Measurements from ENCODE around the gene ASIP. TPM values are rescaled to one million over a fixed set of nuclear protein-coding genes. Genes with fewer than 3 reads are reported as not detected.
"Not testable (repeated sequence)": the region's sequence is repeated elsewhere in the genome, so short reads cannot be mapped to it uniquely, and the experiment has no call there.

The ASIP gene
- total RNA-seq, 1 donor from 2014 or later = not detected

DNA sequence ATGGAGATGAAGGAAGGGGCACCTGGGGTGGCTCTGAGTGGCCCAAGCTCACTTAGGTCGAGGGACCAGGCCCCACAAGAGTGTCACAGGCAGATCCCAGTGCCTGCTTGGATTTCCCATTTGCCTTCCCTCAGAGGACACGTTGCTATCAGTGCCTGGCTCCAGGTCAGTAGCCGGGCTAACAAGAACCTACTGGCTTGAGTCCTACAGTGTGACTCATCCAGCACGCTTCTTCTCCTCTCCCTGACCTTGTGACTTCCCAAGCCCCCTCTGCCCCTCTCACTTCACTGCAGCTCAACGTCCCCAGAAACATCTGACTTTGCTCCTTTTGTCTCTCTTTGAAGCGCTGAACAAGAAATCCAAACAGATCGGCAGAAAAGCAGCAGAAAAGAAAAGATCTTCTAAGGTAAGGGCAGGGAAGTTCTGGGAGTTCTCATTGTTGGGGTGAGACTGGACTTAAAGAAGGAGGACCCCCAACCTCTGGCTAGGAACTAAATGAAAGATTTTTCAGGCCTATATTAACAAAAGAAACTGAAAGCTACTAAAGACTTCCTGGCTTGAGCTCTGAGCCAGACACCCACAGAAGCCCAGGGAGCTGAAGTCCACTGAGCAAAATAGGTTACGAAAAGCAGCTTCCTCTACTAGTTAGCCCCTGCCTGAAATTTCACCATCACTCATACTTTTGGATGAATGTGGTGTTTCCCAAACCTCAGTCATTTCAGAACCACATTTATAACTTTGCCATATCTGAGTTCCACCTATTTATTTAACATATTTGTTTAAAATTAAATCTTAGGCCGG is 21.5 kb downstream of the ASIP start:
- no peak overlapping the region for H3K4me3 Mint-ChIP-seq
- Histone ChIP-seq H3K4me3 (no peak overlapping the region), H2AFZ (replicated peaks) (no peak overlapping the region), H3K4me2 (no peak overlapping the region), H3K27ac (peak overlapping the region; percentile 27), H3K27me3 (no peaks in the 10 kb centered on the region), H3K36me3 (no peaks in the 10 kb centered on the region), H3K4me1 (no peaks in the 10 kb centered on the region), H4K20me1 (ENCODE audit: low read depth) (no peaks in the 10 kb centered on the region), H3K79me2 (ENCODE audit: low read depth) (no peaks in the 10 kb centered on the region), H3K9me3 (ENCODE audit: low read depth) (no peaks in the 10 kb centered on the region), H3K9ac (peak overlapping the region; percentile 7), H3F3A (ENCODE audit: low read depth) (peaks cover 4% of the 10 kb centered on the region)
- peak overlapping the region; percentile 85 for H3K27ac Mint-ChIP-seq
- no peak for DNase-seq (ENCODE audit: low spot score)
- no peaks in the 10 kb centered on the region for H3K9me3 Mint-ChIP-seq
- peaks cover 11% of the 10 kb centered on the region for H3K4me1 Mint-ChIP-seq
- TF ChIP-seq EZH2 (IDR thresholded peaks at IDR 0.05) (no peak), EZH2phosphoT487 (IDR thresholded peaks at IDR 0.05) (no peak)
- TF ChIP-seq, protein P1, sequence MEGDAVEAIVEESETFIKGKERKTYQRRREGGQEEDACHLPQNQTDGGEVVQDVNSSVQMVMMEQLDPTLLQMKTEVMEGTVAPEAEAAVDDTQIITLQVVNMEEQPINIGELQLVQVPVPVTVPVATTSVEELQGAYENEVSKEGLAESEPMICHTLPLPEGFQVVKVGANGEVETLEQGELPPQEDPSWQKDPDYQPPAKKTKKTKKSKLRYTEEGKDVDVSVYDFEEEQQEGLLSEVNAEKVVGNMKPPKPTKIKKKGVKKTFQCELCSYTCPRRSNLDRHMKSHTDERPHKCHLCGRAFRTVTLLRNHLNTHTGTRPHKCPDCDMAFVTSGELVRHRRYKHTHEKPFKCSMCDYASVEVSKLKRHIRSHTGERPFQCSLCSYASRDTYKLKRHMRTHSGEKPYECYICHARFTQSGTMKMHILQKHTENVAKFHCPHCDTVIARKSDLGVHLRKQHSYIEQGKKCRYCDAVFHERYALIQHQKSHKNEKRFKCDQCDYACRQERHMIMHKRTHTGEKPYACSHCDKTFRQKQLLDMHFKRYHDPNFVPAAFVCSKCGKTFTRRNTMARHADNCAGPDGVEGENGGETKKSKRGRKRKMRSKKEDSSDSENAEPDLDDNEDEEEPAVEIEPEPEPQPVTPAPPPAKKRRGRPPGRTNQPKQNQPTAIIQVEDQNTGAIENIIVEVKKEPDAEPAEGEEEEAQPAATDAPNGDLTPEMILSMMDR (IDR thresholded peaks at IDR 0.05) = no peak
- no peaks in the 10 kb centered on the region for H3K27me3 Mint-ChIP-seq (ENCODE audit: insufficient read depth, low read depth)
- H3K36me3 Mint-ChIP-seq = peaks cover 3% of the 10 kb centered on the region

DNA sequence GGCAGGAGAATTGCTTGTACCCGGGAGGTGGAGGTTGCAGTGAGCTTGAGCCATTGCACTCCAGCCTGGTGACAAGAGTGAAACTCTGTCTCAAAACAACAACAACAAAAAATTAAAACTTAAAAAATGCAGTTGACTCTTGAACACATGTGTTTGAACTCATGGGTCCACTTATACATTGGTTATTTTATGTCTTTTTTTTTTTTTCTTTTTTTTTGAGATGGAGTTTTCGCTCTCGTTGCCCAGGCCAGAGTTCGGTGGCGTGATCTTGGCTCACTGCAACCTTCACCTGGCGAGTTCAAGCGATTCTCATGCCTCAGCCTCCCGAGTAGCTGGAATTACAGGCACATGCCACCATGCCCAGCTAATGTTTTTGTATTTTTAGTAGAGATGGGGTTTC is 22.2 kb downstream of the ASIP start:
- not testable (repeated sequence) for H3K4me3 Mint-ChIP-seq, H3K36me3 Mint-ChIP-seq

DNA sequence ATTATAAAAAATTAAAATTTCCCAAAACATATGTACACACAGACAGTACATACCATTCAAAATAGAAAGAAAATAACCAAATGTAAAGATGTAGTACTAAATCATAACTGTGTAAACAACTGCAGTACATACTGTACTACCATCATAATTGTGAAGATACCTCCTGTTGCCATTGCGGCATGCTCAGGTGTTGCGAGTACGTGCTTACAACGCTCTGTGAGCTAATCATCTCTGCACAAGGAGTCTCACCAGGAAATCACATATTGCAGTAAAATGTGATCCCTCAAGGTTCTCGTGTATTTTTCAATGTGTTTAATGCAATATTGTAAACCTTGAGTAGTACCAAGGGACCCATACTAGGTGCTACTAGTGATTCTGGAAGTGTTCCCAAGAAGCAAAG is 22.9 kb downstream of the ASIP start:
- TF ChIP-seq EZH2 (IDR thresholded peaks at IDR 0.05) = no peak
- TF ChIP-seq EZH2phosphoT487 (IDR thresholded peaks at IDR 0.05) = no peak
- TF ChIP-seq, protein P1 (IDR thresholded peaks at IDR 0.05) = no peak
- Histone ChIP-seq H3K4me1 (no peaks in the 10 kb centered on the region), H3K27ac (no peak overlapping the region), H3K79me2 (ENCODE audit: low read depth) (no peaks in the 10 kb centered on the region), H3K4me3 (no peak overlapping the region), H3K9me3 (ENCODE audit: low read depth) (no peaks in the 10 kb centered on the region), H4K20me1 (ENCODE audit: low read depth) (no peaks in the 10 kb centered on the region), H3K4me2 (no peak overlapping the region), H3F3A (ENCODE audit: low read depth) (peaks cover 7% of the 10 kb centered on the region), H2AFZ (replicated peaks) (no peak overlapping the region), H3K9ac (no peak overlapping the region), H3K36me3 (no peaks in the 10 kb centered on the region), H3K27me3 (peaks cover 8% of the 10 kb centered on the region)
- H3K27ac Mint-ChIP-seq = no peak overlapping the region
- H3K4me1 Mint-ChIP-seq = peaks cover 11% of the 10 kb centered on the region
- H3K4me3 Mint-ChIP-seq = no peak overlapping the region
- H3K9me3 Mint-ChIP-seq = no peaks in the 10 kb centered on the region
- peaks cover 2% of the 10 kb centered on the region for H3K27me3 Mint-ChIP-seq (ENCODE audit: insufficient read depth, low read depth)
- H3K36me3 Mint-ChIP-seq = peaks cover 4% of the 10 kb centered on the region
- DNase-seq (ENCODE audit: low spot score) = no peak

More for the DNA sequence above, 22.2 kb downstream of the ASIP start:
- H3K4me1 ChIP-seq; H3K27me3 Mint-ChIP-seq (ENCODE audit: insufficient read depth, low read depth); H4K20me1 ChIP-seq (ENCODE audit: low read depth); H3K79me2 ChIP-seq (ENCODE audit: low read depth); H3K9me3 Mint-ChIP-seq; H3K9me3 ChIP-seq (ENCODE audit: low read depth); H3K4me2 ChIP-seq; H3K27ac Mint-ChIP-seq; H3F3A ChIP-seq (ENCODE audit: low read depth); H3K27me3 ChIP-seq; DNase-seq (ENCODE audit: low spot score); H3K4me3 ChIP-seq; H3K27ac ChIP-seq; H3K36me3 ChIP-seq; H2AFZ ChIP-seq (replicated peaks); H3K9ac ChIP-seq: not testable (repeated sequence)
- H3K4me1 Mint-ChIP-seq = peaks cover 11% of the 10 kb centered on the region

DNA sequence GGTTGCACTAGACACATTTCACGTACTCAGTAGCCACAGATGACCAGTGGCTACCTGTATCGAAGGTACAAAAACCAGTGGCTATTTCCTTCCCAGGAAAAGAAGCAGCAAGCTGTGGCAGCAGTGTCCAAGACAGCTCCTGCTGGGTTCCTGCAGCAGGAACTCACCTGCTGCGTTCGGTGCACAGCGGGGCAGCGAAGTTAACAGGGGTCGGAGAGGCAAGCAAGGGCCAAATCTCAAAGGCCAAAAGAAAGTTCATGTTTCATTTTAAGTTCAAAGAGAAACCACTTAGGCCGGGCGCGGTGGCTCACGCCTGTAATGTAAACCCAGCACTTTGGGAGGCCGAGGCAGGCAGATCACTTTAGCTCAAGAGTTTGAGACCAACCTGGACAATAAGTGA is 26.9 kb downstream of the ASIP start:
- TF ChIP-seq EZH2phosphoT487 (IDR thresholded peaks at IDR 0.05) (no peak), EZH2 (IDR thresholded peaks at IDR 0.05) (no peak)
- TF ChIP-seq, protein P1 (IDR thresholded peaks at IDR 0.05) = no peak
- H3K4me1 ChIP-seq = no peaks in the 10 kb centered on the region
- H3K9ac ChIP-seq = no peak overlapping the region
- Mint-ChIP-seq H3K27me3 (ENCODE audit: insufficient read depth, low read depth) (peaks cover 2% of the 10 kb centered on the region), H3K36me3 (peaks cover 5% of the 10 kb centered on the region), H3K9me3 (no peaks in the 10 kb centered on the region), H3K4me1 (no peaks in the 10 kb centered on the region), H3K27ac (no peak overlapping the region), H3K4me3 (no peak overlapping the region)
- no peak overlapping the region for H2AFZ ChIP-seq (replicated peaks)
- H3K79me2 ChIP-seq (ENCODE audit: low read depth) = no peaks in the 10 kb centered on the region
- H3F3A ChIP-seq (ENCODE audit: low read depth) = peaks cover 11% of the 10 kb centered on the region
- H3K4me2 ChIP-seq = no peak overlapping the region
- H3K9me3 ChIP-seq (ENCODE audit: low read depth) = no peaks in the 10 kb centered on the region
- H3K4me3 ChIP-seq = no peak overlapping the region
- no peak for DNase-seq (ENCODE audit: low spot score)
- H4K20me1 ChIP-seq (ENCODE audit: low read depth) = peaks cover 3% of the 10 kb centered on the region
- H3K36me3 ChIP-seq = no peaks in the 10 kb centered on the region
- H3K27ac ChIP-seq = no peak overlapping the region
- peaks cover 13% of the 10 kb centered on the region for H3K27me3 ChIP-seq

All from neural progenitor cell (in vitro differentiated cells).